Nephron progenitor cell (in vitro differentiated cells): Measurements from ENCODE around the gene HS3ST5.

Source experiments
- DNase-seq: peaks from one replicate; pipeline ENCODE4 v3.0.0; 2021
- H3K27ac Mint-ChIP-seq: 2 replicates; pipeline ENCODE4 v1.8.0; 2021; ENCODE audit warnings: mild to moderate bottlenecking, moderate library complexity, mixed read lengths
- H3K27me3 Mint-ChIP-seq: 2 replicates; pipeline ENCODE4 v1.8.0; 2021; ENCODE audit warnings: mild to moderate bottlenecking, low read depth, mixed read lengths; ENCODE audit not compliant: poor library complexity
- H3K36me3 Mint-ChIP-seq: 2 replicates; pipeline ENCODE4 v1.8.0; 2021; ENCODE audit warnings: low read depth, mixed read lengths
- H3K4me1 Mint-ChIP-seq: 2 replicates; pipeline ENCODE4 v1.8.0; 2021; ENCODE audit warnings: mixed read lengths
- H3K4me3 Mint-ChIP-seq: 2 replicates; pipeline ENCODE4 v1.8.0; 2021; ENCODE audit warnings: mild to moderate bottlenecking, moderate library complexity, mixed read lengths
- H3K9me3 Mint-ChIP-seq: 2 replicates; pipeline ENCODE4 v1.8.0; 2021; ENCODE audit warnings: mild to moderate bottlenecking, moderate library complexity, mixed read lengths
- CTCF ChIP-seq: fragments of 200-600 bp; sonication (generic); IDR thresholded peaks from 2 replicates; pipeline ENCODE4 v1.5.0; 2021; ENCODE audit warnings: antibody characterized with exemption

Gene HS3ST5

GRCh38 chr6:114062199-114062598 is 280.6 kb downstream of the HS3ST5 start:
- no peak for TF ChIP-seq CTCF
- Mint-ChIP-seq H3K27me3 (peaks cover 8% of the 10 kb centered on the region), H3K27ac (no peak overlapping the region), H3K4me1 (no peaks in the 10 kb centered on the region), H3K36me3 (no peaks in the 10 kb centered on the region), H3K4me3 (no peak overlapping the region), H3K9me3 (no peaks in the 10 kb centered on the region)
- no peak for DNase-seq

- Mint-ChIP-seq H3K4me3 (no peak overlapping the region), H3K27me3 (peaks cover 8% of the 10 kb centered on the region), H3K4me1 (no peaks in the 10 kb centered on the region), H3K36me3 (no peaks in the 10 kb centered on the region), H3K27ac (no peak overlapping the region), H3K9me3 (no peaks in the 10 kb centered on the region)
- no peak for TF ChIP-seq CTCF
- no peak for DNase-seq
Measured at GRCh38 chr6:114061741-114062140, 281.1 kb downstream of the HS3ST5 start.

- no peak for TF ChIP-seq CTCF
- H3K27me3 Mint-ChIP-seq = peaks cover 8% of the 10 kb centered on the region
- H3K9me3 Mint-ChIP-seq = no peaks in the 10 kb centered on the region
Measured at GRCh38 chr6:114061116-114061515, 281.7 kb downstream of the HS3ST5 start.

GRCh38 chr6:114058435-114058834 is 284.4 kb downstream of the HS3ST5 start:
- Mint-ChIP-seq H3K27ac (no peak overlapping the region), H3K4me3 (no peak overlapping the region), H3K9me3 (no peaks in the 10 kb centered on the region), H3K36me3 (no peaks in the 10 kb centered on the region), H3K4me1 (no peaks in the 10 kb centered on the region), H3K27me3 (peaks cover 4% of the 10 kb centered on the region)
- TF ChIP-seq CTCF = no peak
- DNase-seq = no peak

More at GRCh38 chr6:114061116-114061515, 281.7 kb downstream of the HS3ST5 start:
- no peaks in the 10 kb centered on the region for H3K36me3 Mint-ChIP-seq
- no peaks in the 10 kb centered on the region for H3K4me1 Mint-ChIP-seq
- no peak for DNase-seq
- H3K4me3 Mint-ChIP-seq = no peak overlapping the region
- H3K27ac Mint-ChIP-seq = no peak overlapping the region

GRCh38 chr6:114055763-114056162 is 287.1 kb downstream of the HS3ST5 start:
- Mint-ChIP-seq H3K4me1 (no peaks in the 10 kb centered on the region), H3K4me3 (no peak overlapping the region), H3K9me3 (no peaks in the 10 kb centered on the region), H3K36me3 (no peaks in the 10 kb centered on the region), H3K27ac (no peak overlapping the region), H3K27me3 (peaks cover 4% of the 10 kb centered on the region)
- DNase-seq = no peak
- no peak for TF ChIP-seq CTCF

- H3K27ac Mint-ChIP-seq = peak overlapping the region; percentile 47
- no peak overlapping the region for H3K4me3 Mint-ChIP-seq
- no peaks in the 10 kb centered on the region for H3K9me3 Mint-ChIP-seq
- no peaks in the 10 kb centered on the region for H3K4me1 Mint-ChIP-seq
- no peak for TF ChIP-seq CTCF
- H3K36me3 Mint-ChIP-seq = no peaks in the 10 kb centered on the region
- no peak for DNase-seq
- H3K27me3 Mint-ChIP-seq = peaks cover 4% of the 10 kb centered on the region
Measured at GRCh38 chr6:114055349-114055748, 287.5 kb downstream of the HS3ST5 start.
